HG02970 (cell line): Measurements from ENCODE around the gene FRMD4A.

Experiments
- ATAC-seq: cut with Tn5 transposase; IDR thresholded peaks from one replicate; pipeline ENCODE4 v1.9.1; 2021; ENCODE audit warnings: mild to moderate bottlenecking, moderate library complexity, moderate number of reproducible peaks; ENCODE audit not compliant: unreplicated experiment, low FRiP score

Gene FRMD4A

DNA sequence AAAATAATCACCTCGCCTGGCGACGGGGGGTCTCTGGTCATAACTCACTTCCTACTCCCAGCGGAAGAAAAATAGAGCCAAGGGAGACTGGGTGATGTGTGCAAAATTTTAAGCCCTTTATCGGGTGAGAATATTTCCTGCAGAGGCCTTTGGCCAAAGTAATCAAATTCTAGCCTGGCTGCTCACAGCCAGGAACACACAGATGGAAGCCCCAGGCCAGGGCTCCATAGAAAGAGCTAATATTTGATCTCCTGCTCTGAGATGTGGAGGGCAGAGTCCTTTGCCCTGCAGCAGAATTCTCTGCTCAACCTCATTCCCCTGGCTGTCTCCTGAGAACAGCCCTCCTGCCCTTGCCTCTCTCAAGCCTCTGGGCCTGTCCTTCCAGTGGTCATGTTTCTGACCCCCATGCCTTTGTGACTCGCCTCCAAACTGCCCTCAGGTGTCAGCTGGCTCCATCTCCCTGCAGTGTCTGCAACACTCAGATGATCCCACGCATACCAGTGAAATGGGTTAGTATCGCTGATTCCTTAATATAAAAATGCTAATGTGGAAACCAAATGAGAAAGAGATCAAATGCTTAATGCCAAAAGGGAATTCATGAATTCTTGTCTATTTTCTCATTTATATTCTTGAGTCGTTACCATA lies 34.5 kb downstream of the FRMD4A start:
- ATAC-seq: no peak

- ATAC-seq: no peak
Measured at GRCh38 chr10:14294347-14295059, 36.2 kb downstream of the FRMD4A start.

DNA sequence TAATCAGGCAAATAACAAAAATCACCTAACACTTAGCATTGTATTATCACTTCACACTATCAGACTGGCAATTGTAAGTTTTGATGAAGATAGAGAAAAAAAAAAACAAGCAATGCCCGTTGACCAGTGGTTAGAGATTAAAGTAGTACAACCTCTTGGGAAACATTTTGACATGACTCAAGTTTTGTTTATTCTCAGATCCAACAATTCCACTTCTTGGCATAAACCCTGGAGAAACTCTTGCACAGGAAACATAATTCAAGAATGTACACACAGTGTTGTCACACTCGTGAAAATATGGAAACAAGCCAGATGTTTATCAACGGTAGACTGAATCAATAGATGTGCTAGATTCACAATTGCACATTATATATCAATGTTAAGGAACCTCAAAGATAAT lies 37.2 kb downstream of the FRMD4A start:
- ATAC-seq: no peak

- ATAC-seq: no peak
Measured at GRCh38 chr10:14291296-14291695, 39.4 kb downstream of the FRMD4A start.

DNA sequence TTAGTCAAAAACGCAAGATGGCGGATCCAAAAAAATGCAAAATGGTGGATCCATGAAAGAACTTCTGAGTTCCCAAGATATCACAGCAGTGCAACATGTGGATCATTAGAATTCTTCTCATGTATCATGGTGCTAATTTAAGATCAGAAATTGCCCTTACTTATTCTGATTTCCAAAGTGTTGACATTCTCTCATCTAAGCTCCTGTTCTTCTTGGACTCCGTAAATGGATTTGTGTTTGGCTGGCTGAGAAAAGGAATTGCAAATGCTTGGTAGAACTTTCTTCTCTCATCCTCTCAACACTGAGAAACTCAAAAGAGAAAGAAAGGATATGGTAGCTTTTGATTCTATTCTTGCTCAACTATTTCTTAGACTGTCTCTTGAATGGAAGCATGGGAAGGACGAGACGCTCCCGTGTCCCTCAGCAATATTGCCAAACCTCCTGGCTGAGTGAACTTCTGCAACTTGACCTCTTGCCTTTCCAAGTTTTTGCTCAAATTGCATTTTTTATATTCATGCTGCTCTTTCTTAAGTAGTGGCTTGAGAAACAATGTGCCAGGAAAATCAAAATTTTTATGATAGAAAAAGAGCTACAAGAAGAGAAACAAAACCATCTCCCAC lies 44.7 kb downstream of the FRMD4A start:
- no peak for ATAC-seq

GRCh38 chr10:14282276-14282675 lies 48.4 kb downstream of the FRMD4A start:
- ATAC-seq: no peak

DNA sequence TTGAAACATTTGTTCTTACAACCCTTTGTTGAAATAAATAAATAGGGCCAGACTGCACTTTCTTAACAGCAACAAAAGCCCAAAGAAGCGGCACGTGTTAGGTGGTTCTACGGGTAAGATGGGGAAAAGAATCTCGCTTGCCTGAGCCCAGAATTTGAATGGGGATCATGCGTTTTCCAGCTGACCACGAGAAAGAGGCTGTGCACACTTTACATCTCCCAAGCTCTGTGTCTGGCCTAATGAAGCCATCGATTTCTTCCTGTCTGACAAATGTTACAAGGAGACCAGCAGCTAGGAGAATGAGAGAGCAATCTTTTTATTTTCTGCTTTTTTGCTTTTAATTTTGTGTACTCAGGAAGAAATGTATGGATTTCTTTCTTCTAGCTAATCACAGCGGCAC lies 52.2 kb downstream of the FRMD4A start:
- ATAC-seq: no peak

DNA sequence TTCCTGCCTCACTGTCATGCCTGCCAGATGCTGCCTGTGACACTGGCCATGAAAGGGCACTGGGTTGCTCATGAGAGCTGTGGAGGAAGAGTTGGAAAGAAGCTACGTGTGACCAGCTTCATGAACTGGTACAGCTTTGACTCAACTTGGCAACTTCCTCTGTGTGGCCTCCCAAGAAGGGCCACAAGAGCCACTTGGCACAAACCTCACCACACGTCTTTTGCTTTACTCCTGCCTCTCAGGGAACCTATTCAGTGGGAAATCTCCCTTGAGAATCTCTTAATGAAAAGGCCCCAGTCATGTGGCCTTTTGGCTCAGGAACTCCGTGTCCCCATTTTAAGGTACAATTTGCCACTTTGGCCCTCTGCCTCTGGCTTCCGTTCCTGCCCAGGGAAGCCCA lies 54.5 kb downstream of the FRMD4A start:
- ATAC-seq: no peak

- ATAC-seq: no peak
Measured at GRCh38 chr10:14271621-14272020, 59.1 kb downstream of the FRMD4A start.

GRCh38 chr10:14270370-14270769 lies 60.4 kb downstream of the FRMD4A start:
- ATAC-seq: no peak

DNA sequence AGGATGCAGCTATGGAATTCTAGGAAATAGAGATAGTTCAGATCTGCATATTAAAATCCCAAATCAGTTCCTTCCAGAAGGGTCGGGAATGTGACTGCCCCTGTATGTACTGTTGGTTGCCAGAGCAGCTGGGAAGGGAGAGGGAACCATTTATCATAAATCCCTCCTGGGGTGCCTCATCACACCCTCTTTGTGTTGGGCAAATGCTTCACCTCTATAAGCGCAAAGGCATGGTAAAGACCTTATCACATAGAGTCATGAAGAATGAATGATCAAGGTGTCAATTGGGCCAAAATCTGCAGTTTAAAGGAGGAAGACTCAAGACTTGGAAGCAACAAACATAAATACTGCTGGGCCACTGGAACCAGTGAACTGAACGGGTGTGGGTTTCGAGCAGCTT lies 65.0 kb downstream of the FRMD4A start:
- ATAC-seq: no peak

- no peak for ATAC-seq
Measured at GRCh38 chr10:14262836-14263425, 67.8 kb downstream of the FRMD4A start.

DNA sequence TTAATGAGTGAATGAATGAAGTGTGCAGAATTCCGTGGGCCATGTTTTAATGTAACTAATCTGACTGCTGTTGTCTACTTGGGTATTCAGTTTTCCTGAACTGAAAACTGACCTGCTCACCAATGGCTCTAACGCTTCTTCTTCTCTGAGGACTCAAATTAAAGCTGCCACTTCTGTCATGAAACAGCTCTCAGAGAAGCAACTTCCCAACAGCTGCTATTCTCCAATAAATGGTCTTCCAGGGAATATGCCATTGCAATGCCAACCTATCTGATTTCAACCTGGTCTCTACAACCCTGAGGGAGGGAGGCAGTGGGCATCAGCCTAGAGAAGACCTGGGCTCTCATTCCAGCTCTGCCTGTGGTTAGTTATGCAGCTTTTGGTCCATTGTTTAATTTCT lies 69.4 kb downstream of the FRMD4A start:
- ATAC-seq: no peak

GRCh38 chr10:14259696-14260566 lies 70.8 kb downstream of the FRMD4A start:
- ATAC-seq: no peak

DNA sequence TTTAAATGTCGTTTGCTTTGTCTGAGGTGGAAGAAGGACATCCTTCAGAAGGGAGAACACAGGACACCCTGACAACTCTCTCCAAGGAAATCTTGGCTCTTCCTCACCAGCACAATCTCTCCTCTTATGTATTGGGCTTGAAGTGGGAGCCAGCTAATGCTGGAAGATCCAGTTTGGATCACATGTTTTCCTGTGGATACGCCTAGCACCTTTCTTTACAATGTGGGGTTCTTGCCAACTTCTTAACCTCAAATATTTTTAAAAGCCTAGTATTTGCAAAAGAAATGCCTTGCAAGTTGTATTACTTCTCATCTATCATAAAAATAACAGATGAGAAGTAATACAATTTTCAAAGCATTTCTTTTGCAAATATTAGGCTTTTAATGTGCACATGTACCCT lies 76.4 kb downstream of the FRMD4A start:
- ATAC-seq: no peak

- ATAC-seq: no peak
Measured at GRCh38 chr10:14253711-14254110, 77.0 kb downstream of the FRMD4A start.

DNA sequence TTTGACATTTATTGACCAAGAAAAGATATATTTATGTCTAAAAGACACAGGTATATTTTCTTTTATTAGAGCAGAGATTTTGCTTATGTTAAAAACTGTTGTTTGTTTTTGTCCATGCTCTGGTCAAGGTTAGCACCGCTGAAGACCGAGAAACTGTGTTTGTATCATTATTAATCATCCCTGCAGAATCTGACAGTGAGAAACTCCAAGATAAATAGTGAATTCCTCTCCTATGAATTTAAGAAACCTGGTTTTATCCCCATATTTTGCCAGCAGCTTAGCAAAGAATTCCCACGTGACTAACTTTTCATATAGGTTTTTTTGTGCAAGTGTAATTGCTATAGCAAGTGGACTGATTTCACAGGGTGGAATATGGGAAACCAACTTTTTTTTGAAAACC lies 77.6 kb downstream of the FRMD4A start:
- no peak for ATAC-seq

DNA sequence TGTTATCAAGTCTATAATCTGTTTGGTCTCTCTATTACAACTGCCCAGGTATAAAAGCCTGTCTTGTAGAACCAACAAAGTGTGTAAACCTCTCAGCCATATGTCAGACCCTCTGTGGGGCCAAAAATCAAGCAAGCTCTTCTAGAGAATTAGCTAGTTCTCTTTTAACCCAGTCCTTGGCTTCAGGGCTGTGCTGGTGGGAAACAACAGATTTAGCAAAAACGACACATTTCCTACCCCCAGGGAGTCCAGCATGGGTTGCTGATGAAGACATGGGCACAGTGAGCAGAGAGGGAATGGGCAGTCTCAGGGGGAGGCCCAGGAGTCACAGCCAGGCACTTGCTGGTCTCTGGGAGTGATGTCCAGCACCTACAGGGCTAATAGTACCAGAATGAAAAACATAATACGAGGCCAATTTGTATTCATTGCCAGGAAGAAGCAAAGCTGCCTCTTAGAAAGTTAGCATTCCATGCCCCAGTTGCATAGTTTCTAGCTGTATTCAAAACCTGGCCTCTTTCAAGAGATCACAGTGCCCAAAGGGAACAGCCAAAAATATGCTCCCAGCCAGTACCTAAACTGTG lies 80.1 kb downstream of the FRMD4A start:
- ATAC-seq: no peak

DNA sequence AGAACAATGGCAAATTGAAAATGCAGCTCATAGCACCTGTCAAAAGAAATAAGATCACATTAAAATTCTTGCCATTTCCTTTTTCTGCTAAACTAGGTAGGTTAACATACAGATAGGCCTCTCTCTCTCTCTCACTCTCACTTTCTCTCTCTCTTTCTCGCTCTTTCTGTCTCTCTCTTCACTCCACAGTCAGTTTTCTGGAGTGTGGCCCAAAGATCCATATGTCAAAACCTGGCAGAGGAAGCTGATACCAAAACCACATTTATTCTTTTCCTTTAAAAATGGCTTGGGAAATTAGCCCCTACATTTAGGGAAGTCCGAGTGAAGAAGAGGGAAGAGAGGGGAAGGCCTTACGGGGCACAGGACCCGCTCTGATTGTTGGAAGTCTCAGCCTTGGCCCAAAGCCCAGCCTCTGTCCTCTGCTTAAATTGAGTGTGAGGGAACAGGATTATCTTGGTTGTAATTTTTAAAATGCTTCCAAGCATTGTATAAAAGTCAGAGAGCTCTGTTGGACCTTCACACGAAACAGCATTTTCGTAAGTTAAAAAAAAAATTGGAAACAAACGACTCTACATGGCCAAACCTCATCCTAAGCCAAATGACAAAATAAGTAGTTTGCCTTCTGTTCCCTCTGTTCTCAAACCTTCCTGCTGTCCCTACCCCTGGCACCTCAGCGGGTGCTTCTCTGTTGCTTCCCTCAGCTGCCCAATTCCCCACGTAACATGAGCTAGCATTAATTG lies 83.2 kb downstream of the FRMD4A start:
- no peak for ATAC-seq

DNA sequence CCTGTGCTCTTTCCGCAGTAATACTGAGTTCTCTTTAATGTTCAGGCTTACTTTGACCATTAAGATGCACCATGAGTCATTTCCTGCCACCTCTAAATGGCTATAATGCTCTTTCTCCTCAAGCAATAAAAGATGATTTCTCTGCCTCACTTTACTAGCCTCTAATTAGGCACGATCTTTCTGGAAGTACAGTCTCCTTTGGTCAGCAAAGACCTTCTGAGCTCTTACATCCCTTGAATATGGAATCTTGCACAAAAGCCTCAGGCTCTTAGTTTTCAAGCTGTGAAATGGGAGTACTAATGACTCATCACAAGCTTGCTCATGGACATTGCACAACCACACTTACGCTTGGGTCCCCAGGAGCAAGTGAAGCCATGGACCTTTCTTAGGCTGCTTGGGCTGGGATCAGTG lies 85.9 kb downstream of the FRMD4A start:
- ATAC-seq: no peak
